Endothelial cell of umbilical vein (primary cell): ENCODE results near the gene TPP1. TPM values are rescaled to one million over a fixed set of nuclear protein-coding genes. Genes with fewer than 3 reads are reported as not detected.

ENCODE experiments used
- BruUV-seq: library from RNA; stranded (reverse); fragments of 400-500 nt; replicated peaks from 2 replicates; lab custom pipeline; 2021; lab: Mats Ljungman, UMichigan
- CTCF ChIA-PET: fragments of 300-600, 350-600 bp; sonication (Branson Sonifier 250); formaldehyde crosslinking; loops from one replicate; lab custom pipeline; 2021; ENCODE audit warnings: antibody characterized with exemption, inconsistent platforms; lab: Charles Lee
- POLR2A ChIA-PET: fragments of 300-600, 350-600 bp; sonication (Branson Sonifier 250); formaldehyde crosslinking; loops from one replicate; lab custom pipeline; 2021; ENCODE audit warnings: antibody characterized with exemption, inconsistent platforms; lab: Charles Lee
- DNase-seq: peaks from one replicate; pipeline ENCODE4 v3.0.0-alpha.2; 2011; ENCODE audit warnings: low read depth, low spot score
- FAIRE-seq: peaks from 2 replicates; lab custom pipeline; 2011; peaks lifted over from hg19 to GRCh38; lab: Jason Lieb, UNC
- H2AFZ ChIP-seq: 2 replicates; pipeline ENCODE4 v1.6.0; 2012; ENCODE audit warnings: low read depth, low read length, control low read depth, inconsistent platforms
- H3K27ac ChIP-seq: 2 replicates; pipeline ENCODE4 v1.5.1; 2011; ENCODE audit warnings: low read depth, mild to moderate bottlenecking, control low read depth, low read length, moderate library complexity; ENCODE audit not compliant: insufficient read depth
- H3K27me3 ChIP-seq, 2 experiments: 2 replicates each; pipeline versions ENCODE4 v1.6.0 to v1.6.1; 2011; ENCODE audit warnings: low read length in 2 of 2, mixed read lengths in 1 of 2; ENCODE audit not compliant: control insufficient read depth in 2 of 2, insufficient read depth in 2 of 2
- H3K36me3 ChIP-seq, 2 experiments: 2 replicates in 1 of 2; 3 replicates in 1 of 2; pipeline ENCODE4 v1.5.1; 2011; ENCODE audit warnings: low read length in 2 of 2, mild to moderate bottlenecking in 1 of 2, moderate library complexity in 1 of 2; ENCODE audit not compliant: control insufficient read depth in 2 of 2, insufficient read depth in 2 of 2; ENCODE audit errors: extremely low read depth in 1 of 2
- H3K4me1 ChIP-seq: 3 replicates; pipeline ENCODE4 v1.5.1; 2011; ENCODE audit warnings: mild to moderate bottlenecking, low read length; ENCODE audit not compliant: control insufficient read depth, insufficient read depth; ENCODE audit errors: extremely low read depth
- H3K4me2 ChIP-seq: 2 replicates; pipeline ENCODE4 v1.6.1; 2011; ENCODE audit warnings: low read length, control low read depth, mixed read lengths; ENCODE audit not compliant: insufficient read depth
- H3K4me3 ChIP-seq, 3 experiments: fragments of 200-600 bp in 1 of 3; sonication (generic), shearing (Covaris generic) in 1 of 3; replicated peaks in 1 of 3; 2 replicates each; pipeline ENCODE4 v1.5.1; 2011 to 2016; ENCODE audit warnings: control low read depth in 3 of 3, low read length in 3 of 3, mild to moderate bottlenecking in 2 of 3, inconsistent platforms in 1 of 3, low read depth in 1 of 3, moderate library complexity in 1 of 3; ENCODE audit not compliant: insufficient read depth in 1 of 3
- H3K79me2 ChIP-seq: 2 replicates; pipeline ENCODE4 v1.6.0; 2012; ENCODE audit warnings: low read length, inconsistent platforms; ENCODE audit not compliant: control insufficient read depth, insufficient read depth
- H3K9ac ChIP-seq: replicated peaks from 2 replicates; pipeline ENCODE3; 2011; ENCODE audit warnings: low read length, control low read depth; ENCODE audit not compliant: insufficient read depth; ENCODE audit errors: extremely low read depth
- H3K9me1 ChIP-seq: replicated peaks from 3 replicates; pipeline ENCODE4 v1.6.0; 2011; ENCODE audit warnings: mild to moderate bottlenecking, low read length; ENCODE audit not compliant: control insufficient read depth, insufficient read depth; ENCODE audit errors: extremely low read depth
- H3K9me3 ChIP-seq: replicated peaks from 2 replicates; pipeline ENCODE4 v1.5.1; 2012; ENCODE audit warnings: low read length, inconsistent platforms; ENCODE audit not compliant: control insufficient read depth, insufficient read depth
- H4K20me1 ChIP-seq: replicated peaks from 2 replicates; pipeline ENCODE3; 2011; ENCODE audit warnings: mild to moderate bottlenecking, low read length; ENCODE audit not compliant: control insufficient read depth, insufficient read depth; ENCODE audit errors: extremely low read depth
- EZH2 ChIP-seq: IDR thresholded peaks from 2 replicates; pipeline ENCODE4 v1.6.1; 2012; ENCODE audit warnings: borderline replicate concordance, low read depth, mild to moderate bottlenecking, moderate library complexity, low read length, inconsistent platforms; ENCODE audit not compliant: severe bottlenecking
- FOS ChIP-seq: IDR thresholded peaks from 2 replicates; pipeline ENCODE4 v1.6.1; 2011; ENCODE audit warnings: mild to moderate bottlenecking, low read length, moderate library complexity, borderline replicate concordance; ENCODE audit not compliant: insufficient read depth
- GATA2 ChIP-seq: IDR thresholded peaks from 2 replicates; pipeline ENCODE4 v1.7.0; 2011; ENCODE audit warnings: low read depth, mild to moderate bottlenecking, moderate library complexity, mixed read lengths, low read length; ENCODE audit not compliant: insufficient read length, insufficient read depth
- JUN ChIP-seq: IDR thresholded peaks from 2 replicates; pipeline ENCODE4 v1.6.1; 2011; ENCODE audit warnings: borderline replicate concordance, low read depth; ENCODE audit not compliant: insufficient read length, insufficient read depth
- MYC ChIP-seq: IDR thresholded peaks from one replicate; pipeline ENCODE4 v1.6.1; 2011; ENCODE audit warnings: mild to moderate bottlenecking, low read depth, low read length
- POLR2A ChIP-seq: IDR thresholded peaks from 2 replicates; pipeline ENCODE4 v1.6.1; 2012; ENCODE audit warnings: low read depth, mild to moderate bottlenecking, control low read depth, low read length
- POLR2AphosphoS5 ChIP-seq: IDR thresholded peaks from 2 replicates; pipeline ENCODE4 v1.6.1; 2012; ENCODE audit warnings: low read depth, mild to moderate bottlenecking, control low read depth, low read length, moderate library complexity; ENCODE audit not compliant: insufficient read depth
- dilution Hi-C: fragments of 300-500 bp; cut with MboI; formaldehyde crosslinking; loops from one replicate; pipeline ENCODE4 v1.15.0; 2019; ENCODE audit warnings: low sequenced_read_pairs; ENCODE audit not compliant: extremely low pct_ligation_motif_present
- intact Hi-C: fragments of 100-400 bp; cut with micrococcal nuclease; formaldehyde crosslinking; loops from one replicate; pipeline ENCODE4 v1.10.0; 2022
- polyA plus RNA-seq, 4 experiments: library from polyadenylated mRNA; depleted of rRNA in 3 of 4; stranded (reverse) in 3 of 4; unstranded in 1 of 4; fragments of >200 nt; gene quantifications; 2 replicates each; pipeline versions ENCODE4 v1.2.1 to v1.2.3, GENCODE V29; 2011 to 2012; ENCODE audit warnings: missing spikeins in 1 of 4
- total RNA-seq: library from RNA; stranded (reverse); gene quantifications from 2 replicates; pipeline ENCODE4 v1.2.3, GENCODE V29; 2021

Gene TPP1
- total and polyA plus RNA-seq, 2 donors (not counting 3 experiments of a cell fraction or from before 2014, with no cell fraction given), result 124 to 224 TPM

DNA sequence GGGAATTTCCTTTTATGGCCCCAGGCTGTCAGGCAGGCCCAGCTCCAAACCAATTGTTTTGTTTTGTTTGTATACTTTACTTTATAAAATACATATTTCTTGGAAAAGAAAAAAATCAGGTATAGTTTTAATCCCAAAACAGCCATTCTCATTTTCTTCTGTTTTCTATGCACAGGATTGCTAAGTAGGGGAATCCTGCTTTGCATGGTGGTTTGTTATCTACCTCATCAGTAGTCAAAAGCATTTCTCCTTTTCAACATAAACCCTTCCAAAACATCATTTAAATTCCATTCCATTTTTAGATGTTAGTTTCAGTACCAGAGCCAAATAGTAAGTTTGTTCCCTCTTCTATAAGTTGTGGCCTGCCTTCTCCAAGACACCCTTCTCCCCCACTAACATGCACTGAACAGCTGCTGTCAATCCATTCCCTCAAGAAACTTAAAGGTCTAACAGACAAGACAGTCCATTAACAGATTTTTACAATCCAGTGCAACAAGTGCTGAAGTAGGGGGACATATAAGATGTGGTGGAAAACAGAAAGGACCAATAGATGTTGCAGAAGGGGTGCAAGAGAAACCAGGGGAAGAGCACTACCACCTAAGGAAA, 11.9 kb downstream of the TPP1 start:
- H3K9ac ChIP-seq, result no peak overlapping the region
- dilution Hi-C loops, result no loop called here
- H3K27ac ChIP-seq, result peak overlapping the region; percentile 34
- intact Hi-C loops, result loop anchor here (2.0 kb wide), 1 partner anchor 228 kb away; no protein-coding TSS in a partner anchor
- H4K20me1 ChIP-seq, result no peaks in the 10 kb centered on the region
- no peaks in the 10 kb centered on the region for H3K9me3 ChIP-seq
- no peaks in the 10 kb centered on the region for H3K9me1 ChIP-seq
- BruUV-seq, result no TSS peak
- no peak for DNase-seq
- H3K4me2 ChIP-seq, result peak overlapping the region; percentile 37
- TF ChIP-seq GATA2 (peak; percentile 28), POLR2A (no peak)
- no peak overlapping the region for H2AFZ ChIP-seq
- no peaks in the 10 kb centered on the region for H3K27me3 ChIP-seq
- H3K4me1 ChIP-seq, result peaks cover 59% of the 10 kb centered on the region
- no peak overlapping the region for H3K4me3 ChIP-seq
- POLR2A ChIA-PET, result interaction anchor here (1.3 to 1.5 kb wide), 3 partner anchors 12 to 76 kb away, joined by 5 to 7 read pairs (median 6); partner anchors contain the start of genes MRPL17 and TPP1
- CTCF ChIA-PET, result interaction anchor here (0.8 to 7.7 kb wide), 12 partner anchors 11 to 164 kb away, joined by 3 to 122 read pairs (median 5); partner anchors contain the start of genes MRPL17 and TPP1
- H3K79me2 ChIP-seq, result peaks cover 77% of the 10 kb centered on the region
- peaks cover 29 to 31% of the 10 kb centered on the region in 2 experiments for H3K36me3 ChIP-seq
- FAIRE-seq, result no peak

GRCh38 chr11:6606471-6607189, 12.6 kb downstream of the TPP1 start:
- DNase-seq, result peak; percentile 95
- H3K36me3 ChIP-seq, result peaks cover 29 to 31% of the 10 kb centered on the region in 2 experiments
- dilution Hi-C loops, result no loop called here
- ChIA-PET POLR2A (interaction anchor here (1.3 to 1.5 kb wide), 3 partner anchors 13 to 77 kb away, joined by 5 to 7 read pairs (median 6); partner anchors contain the start of genes MRPL17 and TPP1), CTCF (interaction anchor here (0.8 to 7.7 kb wide), 15 partner anchors 12 to 228 kb away, joined by 3 to 122 read pairs (median 5); partner anchors contain the start of genes MRPL17 and TPP1)
- BruUV-seq, result TSS peak; percentile 18
- no peaks in the 10 kb centered on the region for H3K9me3 ChIP-seq
- H3K27me3 ChIP-seq, result no peaks in the 10 kb centered on the region
- peak; percentile 100 for FAIRE-seq
- intact Hi-C loops, result loop anchor here (2.0 kb wide), 1 partner anchor 228 kb away; no protein-coding TSS in a partner anchor
- peaks cover 65% of the 10 kb centered on the region for H3K4me1 ChIP-seq
- no peaks in the 10 kb centered on the region for H4K20me1 ChIP-seq
- H3K27ac ChIP-seq, result peak overlapping the region; percentile 85
- H3K9ac ChIP-seq, result peak overlapping the region; percentile 50
- peaks cover 83% of the 10 kb centered on the region for H3K79me2 ChIP-seq
- peak overlapping the region in 1 of 3 experiments; percentile 28 for H3K4me3 ChIP-seq
- H3K4me2 ChIP-seq, result peak overlapping the region; percentile 91
- H2AFZ ChIP-seq, result no peak overlapping the region
- TF ChIP-seq JUN (peak; percentile 61), EZH2 (no peak), MYC (no peak), POLR2AphosphoS5 (peak; percentile 92), POLR2A (peak; percentile 75), FOS (peak; percentile 56)
- H3K9me1 ChIP-seq, result no peaks in the 10 kb centered on the region
